B cell (primary cell): ENCODE measurements around the gene RASGRF2. TPM values are rescaled to one million over a fixed set of nuclear protein-coding genes. Genes with fewer than 3 reads are reported as not detected.

Experiments used
- ATAC-seq: fragments of 200-7000 bp; cut with Tn5 transposase; one replicate; pipeline ENCODE4 v1.10.0; 2021; ENCODE audit warnings: low read depth, mild to moderate bottlenecking, moderate number of reproducible peaks, moderate library complexity
- CTCF ChIA-PET: fragments of 350-600 bp; sonication (Branson Sonifier 250); formaldehyde crosslinking; loops from one replicate; lab custom pipeline; 2021; ENCODE audit warnings: antibody characterized with exemption, inconsistent platforms; lab: Charles Lee
- POLR2A ChIA-PET: fragments of 350-600 bp; sonication (Branson Sonifier 250); formaldehyde crosslinking; loops from one replicate; lab custom pipeline; 2021; ENCODE audit warnings: antibody characterized with exemption; lab: Charles Lee
- DNase-seq: peaks from one replicate; pipeline ENCODE4 v3.0.0; 2013
- H2AFZ ChIP-seq: 2 replicates; pipeline ENCODE4 v1.6.1; 2012; ENCODE audit warnings: mild to moderate bottlenecking, low read depth, low read length; ENCODE audit not compliant: insufficient read depth, poor library complexity, severe bottlenecking
- H3K27ac ChIP-seq, 2 donors: 1 replicate in 1 of 2; 2 replicates in 1 of 2; pipeline ENCODE4 v1.5.1; 2012 to 2013; ENCODE audit warnings: low read length in 2 of 2, mild to moderate bottlenecking in 2 of 2, moderate library complexity in 1 of 2
- H3K27me3 ChIP-seq, 4 experiments: fragments of 200-600 bp in 1 of 4; sonication (generic) in 1 of 4; replicated peaks in 1 of 4; 1 replicate in 2 of 4; 2 replicates in 2 of 4; pipeline versions ENCODE4 v1.6.1 to v1.7.0; 2013 to 2016; ENCODE audit warnings: low read length in 3 of 4, mild to moderate bottlenecking in 2 of 4, mixed read lengths in 1 of 4, moderate library complexity in 1 of 4; ENCODE audit not compliant: insufficient read depth in 4 of 4, control insufficient read depth in 3 of 4; ENCODE audit errors: control extremely low read depth in 1 of 4
- H3K36me3 ChIP-seq, 2 experiments: replicated peaks in 1 of 2; 1 replicate in 1 of 2; 2 replicates in 1 of 2; pipeline versions ENCODE4 v1.6.1 to v1.7.1; 2013; ENCODE audit warnings: low read length in 1 of 2; ENCODE audit not compliant: insufficient read depth in 2 of 2, control insufficient read depth in 1 of 2; ENCODE audit errors: control extremely low read depth in 1 of 2, extremely low read depth in 1 of 2
- H3K4me1 ChIP-seq, 2 donors: fragments of 200-600 bp in 1 of 2; sonication (generic) in 1 of 2; 1 replicate in 1 of 2; 2 replicates in 1 of 2; pipeline versions ENCODE4 v1.5.1 to v1.6.1; 2013 to 2017; ENCODE audit warnings: low read length in 2 of 2; ENCODE audit not compliant: control insufficient read depth in 2 of 2, insufficient read depth in 2 of 2
- H3K4me2 ChIP-seq: replicated peaks from 2 replicates; pipeline ENCODE3; 2012; ENCODE audit warnings: mild to moderate bottlenecking, low read depth, low read length; ENCODE audit not compliant: poor library complexity, severe bottlenecking
- H3K4me3 ChIP-seq, 5 experiments: fragments of 200-600 bp in 1 of 5; sonication (generic) in 1 of 5; 1 replicate in 3 of 5; 2 replicates in 2 of 5; pipeline versions ENCODE4 v1.5.1 to v1.7.0; 2011 to 2016; ENCODE audit warnings: low read length in 4 of 5, mild to moderate bottlenecking in 4 of 5, low read depth in 2 of 5, control low read depth in 1 of 5, moderate library complexity in 1 of 5; ENCODE audit not compliant: insufficient read depth in 1 of 5; ENCODE audit errors: control extremely low read depth in 1 of 5, extremely low read depth in 1 of 5
- H3K79me2 ChIP-seq: fragments of 200-600 bp; sonication (generic); one replicate; pipeline ENCODE4 v1.6.0; 2016; ENCODE audit warnings: low read length; ENCODE audit not compliant: control insufficient read depth, insufficient read depth
- H3K9ac ChIP-seq: fragments of 200-600 bp; sonication (generic); 2 replicates; pipeline ENCODE4 v1.6.1; 2017; ENCODE audit warnings: mild to moderate bottlenecking, low read length, moderate library complexity
- H3K9me3 ChIP-seq, 3 donors: one replicate each; pipeline versions ENCODE4 v1.6.1 to v1.7.1; 2013; ENCODE audit warnings: low read length in 2 of 3; ENCODE audit not compliant: control insufficient read depth in 2 of 3, insufficient read depth in 1 of 3; ENCODE audit errors: control extremely low read depth in 1 of 3
- H4K20me1 ChIP-seq: 2 replicates; pipeline ENCODE4 v1.6.0; 2012; ENCODE audit warnings: mild to moderate bottlenecking, low read length; ENCODE audit not compliant: insufficient read depth, control insufficient read depth, poor library complexity, severe bottlenecking
- H3K27ac Mint-ChIP-seq: one replicate; pipeline ENCODE4 v1.8.0; 2021; ENCODE audit warnings: mixed read lengths
- H3K27me3 Mint-ChIP-seq: one replicate; pipeline ENCODE4 v1.8.0; 2021; ENCODE audit warnings: mixed read lengths
- H3K4me1 Mint-ChIP-seq: one replicate; pipeline ENCODE4 v1.8.0; 2021; ENCODE audit warnings: mixed read lengths
- H3K4me3 Mint-ChIP-seq: one replicate; pipeline ENCODE4 v1.8.0; 2021; ENCODE audit warnings: mixed read lengths
- H3K9me3 Mint-ChIP-seq: one replicate; pipeline ENCODE4 v1.8.0; 2022; ENCODE audit warnings: mixed read lengths; ENCODE audit not compliant: insufficient read depth
- CTCF ChIP-seq: fragments of 200-600 bp; IDR thresholded peaks from one replicate; pipeline ENCODE4 v1.8.0; 2022; ENCODE audit warnings: antibody characterized with exemption, mild to moderate bottlenecking
- EZH2 ChIP-seq: IDR thresholded peaks from 2 replicates; pipeline ENCODE4 v1.6.1; 2012; ENCODE audit warnings: borderline replicate concordance, low read depth, mild to moderate bottlenecking, moderate library complexity, low read length; ENCODE audit not compliant: insufficient read depth, poor library complexity, severe bottlenecking
- WGBS: methylation state at CpG from one replicate; pipeline ENCODE4 v1.1.5; 2013; ENCODE audit warnings: missing lambda C conversion rate; ENCODE audit not compliant: insufficient coverage; 5-methylcytosine and 5-hydroxymethylcytosine counted together
- intact Hi-C: fragments of 100-400 bp; cut with micrococcal nuclease; formaldehyde crosslinking; loops from one replicate; pipeline ENCODE4 v1.10.0; 2022
- polyA plus RNA-seq: library from polyadenylated mRNA; depleted of rRNA; stranded (reverse); fragments of >200 nt; gene quantifications from 2 replicates; pipeline ENCODE4 v1.2.3, GENCODE V29; 2012
- total RNA-seq, 2 donors: library from RNA; stranded (reverse); fragments of 120-200 nt in 1 of 2; gene quantifications; 1 replicate in 1 of 2; 2 replicates in 1 of 2; pipeline versions ENCODE4 v1.2.3 to v1.2.4, GENCODE V29; 2013 to 2022

The RASGRF2 gene
- total and polyA plus RNA-seq, 2 donors (not counting 1 experiment from before 2014, with no cell fraction given) = 0.04 to 0.37 TPM

- Histone ChIP-seq H3K4me2 (no peak overlapping the region), H3K27ac (no peak overlapping the region), H3K36me3 (no peaks in the 10 kb centered on the region), H3K79me2 (no peaks in the 10 kb centered on the region), H4K20me1 (no peaks in the 10 kb centered on the region), H3K27me3 (peaks cover 0 to 8% (median 1%) of the 10 kb centered on the region in 4 experiments), H3K4me3 (no peak overlapping the region), H3K9ac (no peak overlapping the region), H2AFZ (no peak overlapping the region), H3K9me3 (no peaks in the 10 kb centered on the region), H3K4me1 (no peaks in the 10 kb centered on the region)
- ChIA-PET POLR2A (no interaction called here), CTCF (no interaction called here)
- no peak for DNase-seq
- 100% methylated on average over 1 of the region's 2 CpGs for WGBS
- H3K4me3 Mint-ChIP-seq = no peak overlapping the region
- no peaks in the 10 kb centered on the region for H3K4me1 Mint-ChIP-seq
- peaks cover 24% of the 10 kb centered on the region for H3K27me3 Mint-ChIP-seq
- intact Hi-C loops = no loop called here
- no peak overlapping the region for H3K27ac Mint-ChIP-seq
- no peaks in the 10 kb centered on the region for H3K9me3 Mint-ChIP-seq
- TF ChIP-seq CTCF (no peak), EZH2 (no peak)
- no peak for ATAC-seq
Measured at GRCh38 chr5:80967500-80968181, 7.5 kb downstream of the RASGRF2 start.

GRCh38 chr5:80973027-80973426, 12.9 kb downstream of the RASGRF2 start:
- Histone ChIP-seq H3K4me1 (no peaks in the 10 kb centered on the region), H3K27me3 (no peaks in the 10 kb centered on the region), H2AFZ (no peak overlapping the region), H3K79me2 (no peaks in the 10 kb centered on the region), H4K20me1 (no peaks in the 10 kb centered on the region), H3K36me3 (no peaks in the 10 kb centered on the region), H3K9me3 (no peaks in the 10 kb centered on the region), H3K4me3 (no peak overlapping the region), H3K27ac (no peak overlapping the region), H3K4me2 (no peak overlapping the region), H3K9ac (no peak overlapping the region)
- DNase-seq (no peak), ATAC-seq (no peak)
- Mint-ChIP-seq H3K9me3 (no peaks in the 10 kb centered on the region), H3K4me3 (no peak overlapping the region), H3K4me1 (no peaks in the 10 kb centered on the region), H3K27me3 (no peaks in the 10 kb centered on the region), H3K27ac (no peak overlapping the region)
- ChIA-PET POLR2A (no interaction called here), CTCF (no interaction called here)
- WGBS = 89% methylated on average over 3 of the region's 4 CpGs
- TF ChIP-seq CTCF = no peak
- TF ChIP-seq EZH2 = no peak
- intact Hi-C loops = no loop called here
